Measurements from ENCODE around the gene SLC6A19.

DNA sequence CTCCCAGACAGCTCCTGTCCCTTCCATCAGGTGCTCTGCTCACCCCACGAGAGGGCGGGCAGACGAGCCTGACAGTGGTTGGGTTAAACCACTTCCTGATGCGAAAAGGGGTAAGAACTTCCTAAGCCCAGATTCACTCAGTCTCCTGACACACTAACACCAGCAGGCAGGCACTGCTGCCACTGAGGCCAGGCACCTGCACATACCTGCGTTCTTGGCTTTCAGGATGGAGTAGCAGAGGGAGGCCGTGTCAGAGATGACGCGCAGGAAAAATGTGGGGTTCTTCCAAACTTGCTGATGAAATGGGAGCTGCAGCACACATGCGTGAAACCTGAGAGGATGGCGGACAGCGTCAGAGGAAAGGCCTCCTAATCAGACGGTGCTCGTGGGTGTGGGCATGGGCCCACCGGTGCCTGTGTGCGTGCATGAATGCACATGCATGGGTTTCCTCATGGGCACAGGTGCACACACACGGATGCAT is 53.7 kb downstream of the SLC6A19 start:
- TF ChIP-seq GATA3 (IDR thresholded peaks at IDR 0.05; ENCODE audit: low read depth, low read length) (no peak), GATA2 (IDR thresholded peaks at IDR 0.05; ENCODE audit: low read depth, low read length) (no peak)
